Measurements from ENCODE around the gene MOB1B. TPM values are rescaled to one million over a fixed set of nuclear protein-coding genes. Genes with fewer than 3 reads are reported as not detected.

MOB1B gene
- total RNA-seq, 1 experiment from 2014 or later, result 33.2 TPM

GRCh38 chr4:71025654-71026053 is 123.5 kb downstream of the MOB1B start:
- no peaks in the 10 kb centered on the region for H3K9me3 ChIP-seq (ENCODE audit: control insufficient read depth in 1 of 2, insufficient read depth in 1 of 2, low read depth in 1 of 2, low read length in 2 of 2)
- no peak overlapping the region for H3K4me3 ChIP-seq (replicated peaks in 1 of 2; ENCODE audit: low read depth in 1 of 2, low read length in 2 of 2)
- H3K36me3 ChIP-seq (ENCODE audit: control insufficient read depth in 1 of 2, insufficient read depth in 2 of 2, low read length in 2 of 2), result peaks cover 0 to 7% of the 10 kb centered on the region in 2 experiments; a peak in 1 of 4 replicates
- no peaks in the 10 kb centered on the region for H4K20me1 ChIP-seq (ENCODE audit: insufficient read depth)
- no peak overlapping the region for H2AFZ ChIP-seq (ENCODE audit: low read depth, low read length, poor library complexity, severe bottlenecking)
- POLR2A ChIA-PET, result no interaction called here
- peak; percentile 38 for ATAC-seq
- BruUV-seq (replicated peaks), result no TSS peak
- peak overlapping the region; percentile 46 for H3K4me2 ChIP-seq (ENCODE audit: low read length)
- no peaks in the 10 kb centered on the region for H3K9me2 ChIP-seq (ENCODE audit: insufficient read depth)
- no peak overlapping the region for H3K9ac ChIP-seq (ENCODE audit: low read length)
- H3K79me2 ChIP-seq (ENCODE audit: insufficient read depth, low read length), result no peaks in the 10 kb centered on the region; the same call in 1 of the 2 replicates
- no peak for DNase-seq (ENCODE audit: low read depth, low spot score)
- no peak overlapping the region for H3K27ac ChIP-seq (ENCODE audit: low read depth, low read length)
- no peaks in the 10 kb centered on the region for H3K27me3 ChIP-seq (ENCODE audit: insufficient read depth, low read length)
- H3K4me1 ChIP-seq (ENCODE audit: control insufficient read depth in 1 of 2, insufficient read depth in 2 of 2, low read length in 2 of 2), result peaks cover 10 to 18% of the 10 kb centered on the region in 2 experiments
- RAD21 ChIA-PET (ENCODE audit: low non-redundant PET in 1 of 2, low total read pairs in 2 of 2, uncharacterized antibody in 2 of 2, unreplicated experiment in 2 of 2), result no interaction called here
- CTCF ChIA-PET, result interaction anchor here (0.6 to 5.6 kb wide), 3 partner anchors 16 to 374 kb away, joined by 3 to 44 read pairs (median 3); no protein-coding TSS in a partner anchor
- intact Hi-C loops (cut with micrococcal nuclease), result no loop called here
- TF ChIP-seq ZNF274 (IDR thresholded peaks at IDR 0.05; ENCODE audit: low read depth, low read length) (no peak), POLR2AphosphoS5 (IDR thresholded peaks at IDR 0.05; ENCODE audit: low read depth, low read length) (no peak), EZH2 (IDR thresholded peaks at IDR 0.05) (no peak), MAX (IDR thresholded peaks at IDR 0.05) (no peak), YY1 (IDR thresholded peaks at IDR 0.05; ENCODE audit: extremely low read depth, insufficient replicate concordance, low read depth, low read length) (no peak), JUND (IDR thresholded peaks at IDR 0.05) (no peak), ATF3 (IDR thresholded peaks at IDR 0.05) (no peak), RAD21 (IDR thresholded peaks at IDR 0.05; ENCODE audit: low read depth) (no peak), EGR1 (IDR thresholded peaks at IDR 0.05; ENCODE audit: low read depth) (no peak), FOSL1 (IDR thresholded peaks at IDR 0.05; ENCODE audit: low read depth) (no peak), REST (IDR thresholded peaks at IDR 0.05; ENCODE audit: low read depth) (no peak), CBX3 (IDR thresholded peaks at IDR 0.05; ENCODE audit: low read depth) (no peak)

Measured in HCT116 (cell line).